SK-MEL-5 (cell line): Measurements from ENCODE around the gene ATP2A2. TPM values are rescaled to one million over a fixed set of nuclear protein-coding genes. Genes with fewer than 3 reads are reported as not detected.
A peak's percentile ranks its signal among the peaks of the same experiment; 100 is the strongest.
"Not testable (repeated sequence)": the region's sequence is repeated elsewhere in the genome, so short reads cannot be mapped to it uniquely, and the experiment has no call there.

ENCODE experiments used
- DNase-seq: peaks from one replicate; pipeline ENCODE4 v3.0.0-alpha.2; 2016; ENCODE audit warnings: low read depth, low spot score
- in situ Hi-C: cut with HindIII; loops from 2 replicates; pipeline ENCODE4 v1.10.0; 2016; ENCODE audit warnings: low sequenced_read_pairs, high pct_unique_total_duplicates, low pct_unique_long_range_greater_than_20kb
- small RNA-seq, 2 experiments: library from RNA; depleted of rRNA; stranded (forward); fragments of <200 nt; gene quantifications; one replicate each; pipeline ENCODE3, GENCODE V24; 2014
- total RNA-seq: library from RNA; depleted of rRNA; stranded (reverse); fragments of >200 nt; shearing (Covaris generic); gene quantifications from 2 replicates; pipeline ENCODE4 v1.2.3, GENCODE V29; 2014; rRNA removed

The ATP2A2 gene
- total RNA-seq, 1 experiment from 2014 or later: 131 TPM

GRCh38 chr12:110371408-110372055 is 90.5 kb downstream of the ATP2A2 start:
- no peak for DNase-seq
- in situ Hi-C loops: no loop called here

GRCh38 chr12:110372056-110372425 is 91.0 kb downstream of the ATP2A2 start:
- in situ Hi-C loops: no loop called here
- DNase-seq: no peak

GRCh38 chr12:110373025-110373424 is 92.0 kb downstream of the ATP2A2 start:
- no peak for DNase-seq
- in situ Hi-C loops: no loop called here

GRCh38 chr12:110373425-110373824 is 92.4 kb downstream of the ATP2A2 start:
- in situ Hi-C loops: no loop called here
- DNase-seq: no peak

GRCh38 chr12:110373962-110374611 is 93.0 kb downstream of the ATP2A2 start:
- in situ Hi-C loops: no loop called here
- no peak for DNase-seq

GRCh38 chr12:110378131-110378790 is 97.2 kb downstream of the ATP2A2 start:
- in situ Hi-C loops: not testable (repeated sequence)
- DNase-seq: peak; percentile 84

GRCh38 chr12:110379197-110379596 is 98.2 kb downstream of the ATP2A2 start:
- in situ Hi-C loops: no loop called here

GRCh38 chr12:110379631-110380030 is 98.6 kb downstream of the ATP2A2 start:
- in situ Hi-C loops: no loop called here

More at GRCh38 chr12:110379197-110379596, 98.2 kb downstream of the ATP2A2 start:
- DNase-seq: no peak

GRCh38 chr12:110382683-110383082 is 101.6 kb downstream of the ATP2A2 start:
- DNase-seq: no peak
- in situ Hi-C loops: no loop called here

More at GRCh38 chr12:110379631-110380030, 98.6 kb downstream of the ATP2A2 start:
- DNase-seq: no peak

Small RNA genes lying within 50 kb of the gene (small RNA-seq; reads per million reads assigned to genes)
- 0 reads per million in 2 experiments for gene RN7SL769P

Other genes with a start within 250 kb of the ATP2A2 start
- gene C12orf76, start 232.7 kb upstream of the ATP2A2 start, total RNA-seq: 26.7 and 29.5 TPM in 2 replicates
- 74.7 and 77.1 TPM in 2 replicates for gene IFT81, start 156.9 kb upstream of the ATP2A2 start, total RNA-seq
- 88.3 and 91.8 TPM in 2 replicates for gene ANAPC7, start 122.5 kb downstream of the ATP2A2 start, total RNA-seq
- 335 and 355 TPM in 2 replicates for gene ARPC3, start 169.1 kb downstream of the ATP2A2 start, total RNA-seq
- 39.9 and 40.2 TPM in 2 replicates for gene GPN3, start 187.0 kb downstream of the ATP2A2 start, total RNA-seq
- gene FAM216A, start 187.6 kb downstream of the ATP2A2 start, total RNA-seq: 24.4 and 25.3 TPM in 2 replicates
- gene VPS29, start 220.9 kb downstream of the ATP2A2 start, total RNA-seq: 62.1 and 76.5 TPM in 2 replicates
- gene RAD9B, start 221.1 kb downstream of the ATP2A2 start, total RNA-seq: 0.45 and 0.61 TPM in 2 replicates